Osteocyte (in vitro differentiated cells): Measurements from ENCODE around the gene SLC12A9. TPM values are rescaled to one million over a fixed set of nuclear protein-coding genes. Genes with fewer than 3 reads are reported as not detected.
"Not testable (repeated sequence)": the region's sequence is repeated elsewhere in the genome, so short reads cannot be mapped to it uniquely, and the experiment has no call there.

Experiments
- DNase-seq: peaks from one replicate; pipeline ENCODE4 v3.0.0; 2021; ENCODE audit warnings: mixed read lengths; ENCODE audit not compliant: unreplicated experiment; ENCODE audit errors: extremely low spot score
- H3K27ac Mint-ChIP-seq: one replicate; pipeline ENCODE4 v1.8.0; 2021; ENCODE audit warnings: mild to moderate bottlenecking, mixed read lengths; ENCODE audit not compliant: unreplicated experiment
- H3K27me3 Mint-ChIP-seq: one replicate; pipeline ENCODE4 v1.8.0; 2021; ENCODE audit warnings: mixed read lengths; ENCODE audit not compliant: unreplicated experiment
- H3K36me3 Mint-ChIP-seq: one replicate; pipeline ENCODE4 v1.8.0; 2021; ENCODE audit warnings: mixed read lengths; ENCODE audit not compliant: unreplicated experiment
- H3K4me1 Mint-ChIP-seq: one replicate; pipeline ENCODE4 v1.8.0; 2021; ENCODE audit warnings: mixed read lengths; ENCODE audit not compliant: unreplicated experiment
- H3K4me3 Mint-ChIP-seq: one replicate; pipeline ENCODE4 v1.8.0; 2021; ENCODE audit warnings: mild to moderate bottlenecking, moderate library complexity, mixed read lengths; ENCODE audit not compliant: unreplicated experiment
- H3K9me3 Mint-ChIP-seq: one replicate; pipeline ENCODE4 v1.8.0; 2021; ENCODE audit warnings: mixed read lengths; ENCODE audit not compliant: unreplicated experiment
- total RNA-seq: library from RNA; stranded (reverse); gene quantifications from 2 replicates; pipeline ENCODE4 v1.2.1, GENCODE V29; 2021
- TF ChIP-seq, protein P1 (sequence below): fragments of 200-600 bp; sonication (generic); IDR thresholded peaks from 2 replicates; pipeline ENCODE4 v1.5.0; 2021; ENCODE audit warnings: antibody characterized with exemption, mild to moderate bottlenecking, moderate library complexity

SLC12A9 gene
- total RNA-seq, 1 donor from 2014 or later, result 32.1 TPM

DNA sequence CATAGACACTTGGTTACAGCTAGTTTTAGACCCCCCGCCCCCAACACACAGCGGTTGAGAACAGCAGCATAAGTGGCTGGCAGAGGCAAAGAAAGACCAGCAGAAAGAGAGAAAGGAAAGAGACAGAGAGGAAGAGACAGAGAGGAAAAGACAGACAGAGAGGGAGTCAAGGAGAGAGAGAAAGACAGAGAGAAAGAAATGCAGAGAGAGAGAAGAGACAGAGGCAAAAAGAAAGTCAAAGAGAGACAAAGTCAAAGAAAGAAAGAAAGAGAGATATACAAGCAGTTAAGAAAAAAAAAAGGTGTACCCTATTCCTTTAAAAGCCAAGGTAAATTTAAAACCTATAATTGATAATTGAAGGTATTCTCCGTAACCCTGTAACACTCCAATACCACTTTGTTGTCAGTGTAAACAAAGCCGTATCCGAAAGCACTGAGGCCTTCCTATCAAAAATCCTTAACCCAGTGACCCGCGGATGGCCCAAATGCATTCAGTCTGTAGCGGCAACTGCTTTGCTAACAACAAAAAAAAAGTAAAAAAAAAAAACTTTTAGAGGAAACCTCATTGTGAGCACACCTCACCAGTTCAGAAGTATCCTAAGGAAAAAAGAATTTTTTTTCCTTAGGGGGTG, 11.9 kb upstream of the SLC12A9 start:
- TF ChIP-seq, protein P1, sequence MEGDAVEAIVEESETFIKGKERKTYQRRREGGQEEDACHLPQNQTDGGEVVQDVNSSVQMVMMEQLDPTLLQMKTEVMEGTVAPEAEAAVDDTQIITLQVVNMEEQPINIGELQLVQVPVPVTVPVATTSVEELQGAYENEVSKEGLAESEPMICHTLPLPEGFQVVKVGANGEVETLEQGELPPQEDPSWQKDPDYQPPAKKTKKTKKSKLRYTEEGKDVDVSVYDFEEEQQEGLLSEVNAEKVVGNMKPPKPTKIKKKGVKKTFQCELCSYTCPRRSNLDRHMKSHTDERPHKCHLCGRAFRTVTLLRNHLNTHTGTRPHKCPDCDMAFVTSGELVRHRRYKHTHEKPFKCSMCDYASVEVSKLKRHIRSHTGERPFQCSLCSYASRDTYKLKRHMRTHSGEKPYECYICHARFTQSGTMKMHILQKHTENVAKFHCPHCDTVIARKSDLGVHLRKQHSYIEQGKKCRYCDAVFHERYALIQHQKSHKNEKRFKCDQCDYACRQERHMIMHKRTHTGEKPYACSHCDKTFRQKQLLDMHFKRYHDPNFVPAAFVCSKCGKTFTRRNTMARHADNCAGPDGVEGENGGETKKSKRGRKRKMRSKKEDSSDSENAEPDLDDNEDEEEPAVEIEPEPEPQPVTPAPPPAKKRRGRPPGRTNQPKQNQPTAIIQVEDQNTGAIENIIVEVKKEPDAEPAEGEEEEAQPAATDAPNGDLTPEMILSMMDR, result no peak
- H3K27me3 Mint-ChIP-seq, result no peaks in the 10 kb centered on the region
- peaks cover 15% of the 10 kb centered on the region for H3K4me1 Mint-ChIP-seq
- no peaks in the 10 kb centered on the region for H3K9me3 Mint-ChIP-seq
- H3K36me3 Mint-ChIP-seq, result no peaks in the 10 kb centered on the region
- no peak overlapping the region for H3K4me3 Mint-ChIP-seq
- no peak for DNase-seq
- H3K27ac Mint-ChIP-seq, result no peak overlapping the region

DNA sequence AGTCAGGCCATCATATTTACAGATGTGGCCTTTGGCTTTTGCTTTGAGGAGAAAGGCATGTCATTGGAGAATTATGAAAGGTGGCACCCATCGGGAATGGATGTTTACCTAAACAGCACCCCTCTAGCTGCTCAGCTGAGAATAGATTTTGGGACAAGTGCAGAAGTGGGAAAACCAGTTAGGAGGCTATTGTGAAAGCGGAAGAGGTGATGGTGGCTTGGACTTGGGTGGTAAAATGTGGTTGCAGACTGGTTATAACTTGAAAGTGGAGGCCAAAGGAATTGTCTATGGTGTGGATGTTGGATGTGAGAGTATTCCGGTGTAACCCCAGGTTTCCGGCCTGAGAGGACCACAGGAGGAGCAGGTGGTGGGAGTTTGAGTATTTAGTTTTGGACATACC, 5.2 kb upstream of the SLC12A9 start:
- TF ChIP-seq, protein P1, result no peak
- Mint-ChIP-seq H3K36me3 (no peaks in the 10 kb centered on the region), H3K27me3 (no peaks in the 10 kb centered on the region), H3K4me3 (no peak overlapping the region), H3K4me1 (peaks cover 4% of the 10 kb centered on the region), H3K9me3 (no peaks in the 10 kb centered on the region), H3K27ac (no peak overlapping the region)
- no peak for DNase-seq

DNA sequence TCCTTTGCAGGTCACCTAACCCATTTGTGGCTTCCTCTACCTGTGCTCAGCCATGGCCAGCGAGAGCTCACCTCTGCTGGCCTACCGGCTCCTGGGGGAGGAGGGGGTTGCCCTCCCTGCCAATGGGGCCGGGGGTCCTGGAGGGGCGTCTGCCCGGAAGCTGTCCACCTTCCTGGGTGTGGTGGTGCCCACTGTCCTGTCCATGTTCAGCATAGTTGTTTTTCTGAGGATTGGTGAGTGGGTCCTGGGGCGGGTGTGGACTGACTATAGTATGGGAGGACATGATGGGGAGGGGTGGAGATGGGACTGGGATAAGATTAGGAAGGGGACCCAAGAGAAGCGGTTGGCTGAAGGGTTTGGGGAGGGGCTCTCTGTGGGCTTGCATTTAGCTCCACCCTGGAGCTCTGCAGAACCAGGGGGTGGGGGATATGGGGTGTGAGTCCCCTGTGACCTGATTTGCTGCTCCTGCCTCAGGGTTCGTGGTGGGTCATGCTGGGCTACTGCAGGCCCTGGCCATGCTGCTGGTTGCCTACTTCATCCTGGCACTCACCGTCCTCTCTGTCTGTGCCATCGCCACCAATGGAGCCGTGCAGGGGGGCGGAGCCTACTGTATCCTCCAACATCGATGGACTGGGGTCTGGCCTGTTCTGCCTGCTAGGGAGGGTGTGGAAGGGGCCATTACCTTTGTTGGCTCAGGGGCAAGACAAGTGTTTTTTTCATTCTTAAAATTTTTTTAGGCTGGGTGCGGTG, 1.8 kb downstream of the SLC12A9 start:
- H3K27me3 Mint-ChIP-seq, result no peaks in the 10 kb centered on the region
- no peaks in the 10 kb centered on the region for H3K36me3 Mint-ChIP-seq
- H3K4me3 Mint-ChIP-seq, result no peak overlapping the region

DNA sequence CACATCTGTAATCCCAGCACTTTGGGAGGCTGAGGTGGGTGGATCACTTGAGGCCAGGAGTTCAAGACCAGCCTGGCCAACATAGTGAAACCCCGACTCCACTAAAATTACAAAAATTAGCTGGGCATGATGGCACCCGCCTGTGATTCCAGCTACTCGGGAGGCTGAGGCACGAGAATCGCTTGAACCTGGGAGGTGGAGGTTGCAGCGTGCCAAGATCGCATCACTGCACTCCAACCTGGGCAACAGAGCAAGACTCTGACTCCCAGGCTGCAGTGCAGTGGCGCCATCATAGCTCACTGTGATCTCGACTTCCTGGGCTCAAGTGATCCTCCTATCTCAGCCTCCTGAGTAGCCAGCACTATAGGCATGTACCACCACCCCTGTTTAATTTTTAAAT, 2.4 kb downstream of the SLC12A9 start:
- peaks cover 14% of the 10 kb centered on the region for H3K4me1 Mint-ChIP-seq
- not testable (repeated sequence) for H3K9me3 Mint-ChIP-seq, H3K4me3 Mint-ChIP-seq, H3K27ac Mint-ChIP-seq, H3K27me3 Mint-ChIP-seq, H3K36me3 Mint-ChIP-seq, DNase-seq

More for the DNA sequence above, 1.8 kb downstream of the SLC12A9 start:
- Mint-ChIP-seq H3K4me1 (peaks cover 14% of the 10 kb centered on the region), H3K27ac (no peak overlapping the region), H3K9me3 (no peaks in the 10 kb centered on the region)
- TF ChIP-seq, protein P1, result no peak
- no peak for DNase-seq

DNA sequence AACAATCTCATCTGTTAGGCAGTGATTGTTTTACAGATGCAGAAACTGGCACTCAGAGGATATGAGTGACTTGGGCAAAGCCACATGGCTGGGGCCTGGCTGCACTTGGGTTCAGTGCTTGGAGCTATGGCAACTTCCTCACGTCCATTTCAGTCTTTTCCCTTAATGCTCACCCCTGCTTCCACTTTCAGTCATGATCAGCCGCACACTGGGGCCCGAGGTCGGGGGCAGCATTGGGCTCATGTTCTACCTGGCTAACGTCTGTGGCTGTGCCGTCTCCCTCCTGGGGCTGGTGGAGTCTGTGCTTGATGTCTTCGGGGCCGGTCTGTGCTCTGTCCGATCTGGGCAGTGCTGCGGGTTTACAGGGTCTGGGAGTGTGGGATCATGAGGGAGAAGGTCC, 3.0 kb downstream of the SLC12A9 start:
- H3K36me3 Mint-ChIP-seq, result peaks cover 6% of the 10 kb centered on the region
- no peak overlapping the region for H3K27ac Mint-ChIP-seq
- H3K4me1 Mint-ChIP-seq, result peaks cover 14% of the 10 kb centered on the region
- H3K27me3 Mint-ChIP-seq, result no peaks in the 10 kb centered on the region
- H3K4me3 Mint-ChIP-seq, result no peak overlapping the region
- H3K9me3 Mint-ChIP-seq, result no peaks in the 10 kb centered on the region
- TF ChIP-seq, protein P1, result no peak
- DNase-seq, result no peak
